ENCODE results near the gene SSPN.

SSPN gene

GRCh38 chr12:26214121-26214520 is 18.7 kb downstream of the SSPN start:
- TF ChIP-seq, protein P1, sequence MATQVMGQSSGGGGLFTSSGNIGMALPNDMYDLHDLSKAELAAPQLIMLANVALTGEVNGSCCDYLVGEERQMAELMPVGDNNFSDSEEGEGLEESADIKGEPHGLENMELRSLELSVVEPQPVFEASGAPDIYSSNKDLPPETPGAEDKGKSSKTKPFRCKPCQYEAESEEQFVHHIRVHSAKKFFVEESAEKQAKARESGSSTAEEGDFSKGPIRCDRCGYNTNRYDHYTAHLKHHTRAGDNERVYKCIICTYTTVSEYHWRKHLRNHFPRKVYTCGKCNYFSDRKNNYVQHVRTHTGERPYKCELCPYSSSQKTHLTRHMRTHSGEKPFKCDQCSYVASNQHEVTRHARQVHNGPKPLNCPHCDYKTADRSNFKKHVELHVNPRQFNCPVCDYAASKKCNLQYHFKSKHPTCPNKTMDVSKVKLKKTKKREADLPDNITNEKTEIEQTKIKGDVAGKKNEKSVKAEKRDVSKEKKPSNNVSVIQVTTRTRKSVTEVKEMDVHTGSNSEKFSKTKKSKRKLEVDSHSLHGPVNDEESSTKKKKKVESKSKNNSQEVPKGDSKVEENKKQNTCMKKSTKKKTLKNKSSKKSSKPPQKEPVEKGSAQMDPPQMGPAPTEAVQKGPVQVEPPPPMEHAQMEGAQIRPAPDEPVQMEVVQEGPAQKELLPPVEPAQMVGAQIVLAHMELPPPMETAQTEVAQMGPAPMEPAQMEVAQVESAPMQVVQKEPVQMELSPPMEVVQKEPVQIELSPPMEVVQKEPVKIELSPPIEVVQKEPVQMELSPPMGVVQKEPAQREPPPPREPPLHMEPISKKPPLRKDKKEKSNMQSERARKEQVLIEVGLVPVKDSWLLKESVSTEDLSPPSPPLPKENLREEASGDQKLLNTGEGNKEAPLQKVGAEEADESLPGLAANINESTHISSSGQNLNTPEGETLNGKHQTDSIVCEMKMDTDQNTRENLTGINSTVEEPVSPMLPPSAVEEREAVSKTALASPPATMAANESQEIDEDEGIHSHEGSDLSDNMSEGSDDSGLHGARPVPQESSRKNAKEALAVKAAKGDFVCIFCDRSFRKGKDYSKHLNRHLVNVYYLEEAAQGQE (IDR thresholded peaks at IDR 0.05; ENCODE audit: low read depth): no peak
- TF ChIP-seq TEAD4 (IDR thresholded peaks at IDR 0.05) (no peak), NFIC (IDR thresholded peaks at IDR 0.05) (no peak), YY1 (IDR thresholded peaks at IDR 0.05; ENCODE audit: low read depth) (no peak), EP300 (IDR thresholded peaks at IDR 0.05; ENCODE audit: borderline replicate concordance) (no peak), FOXM1 (IDR thresholded peaks at IDR 0.05; ENCODE audit: borderline replicate concordance, low read depth) (no peak), TCF12 (IDR thresholded peaks at IDR 0.05; ENCODE audit: low read depth) (no peak), CEBPB (IDR thresholded peaks at IDR 0.05) (no peak), TAF1 (IDR thresholded peaks at IDR 0.05; ENCODE audit: low read depth) (no peak), RAD21 (IDR thresholded peaks at IDR 0.05; ENCODE audit: low read depth) (no peak), CREB1 (IDR thresholded peaks at IDR 0.05; ENCODE audit: low read depth) (no peak), ZBTB7A (IDR thresholded peaks at IDR 0.05; ENCODE audit: low read depth) (no peak), EGR1 (IDR thresholded peaks at IDR 0.05) (no peak)
- TF ChIP-seq, protein P2, sequence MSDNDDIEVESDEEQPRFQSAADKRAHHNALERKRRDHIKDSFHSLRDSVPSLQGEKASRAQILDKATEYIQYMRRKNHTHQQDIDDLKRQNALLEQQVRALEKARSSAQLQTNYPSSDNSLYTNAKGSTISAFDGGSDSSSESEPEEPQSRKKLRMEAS (IDR thresholded peaks at IDR 0.05): no peak
- TF ChIP-seq, protein P3, sequence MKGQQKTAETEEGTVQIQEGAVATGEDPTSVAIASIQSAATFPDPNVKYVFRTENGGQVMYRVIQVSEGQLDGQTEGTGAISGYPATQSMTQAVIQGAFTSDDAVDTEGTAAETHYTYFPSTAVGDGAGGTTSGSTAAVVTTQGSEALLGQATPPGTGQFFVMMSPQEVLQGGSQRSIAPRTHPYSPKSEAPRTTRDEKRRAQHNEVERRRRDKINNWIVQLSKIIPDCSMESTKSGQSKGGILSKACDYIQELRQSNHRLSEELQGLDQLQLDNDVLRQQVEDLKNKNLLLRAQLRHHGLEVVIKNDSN (IDR thresholded peaks at IDR 0.05): no peak

GRCh38 chr12:26219736-26220135 is 24.4 kb downstream of the SSPN start:
- TF ChIP-seq, protein P2 (IDR thresholded peaks at IDR 0.05): no peak
- TF ChIP-seq CEBPB (IDR thresholded peaks at IDR 0.05) (no peak), YY1 (IDR thresholded peaks at IDR 0.05; ENCODE audit: low read depth) (no peak), EGR1 (IDR thresholded peaks at IDR 0.05) (no peak), CREB1 (IDR thresholded peaks at IDR 0.05; ENCODE audit: low read depth) (no peak), ZBTB7A (IDR thresholded peaks at IDR 0.05; ENCODE audit: low read depth) (no peak), FOXM1 (IDR thresholded peaks at IDR 0.05; ENCODE audit: borderline replicate concordance, low read depth) (no peak), NFIC (IDR thresholded peaks at IDR 0.05) (no peak)
- TF ChIP-seq, protein P3 (IDR thresholded peaks at IDR 0.05): no peak
- TF ChIP-seq, protein P1 (IDR thresholded peaks at IDR 0.05; ENCODE audit: low read depth): no peak

DNA sequence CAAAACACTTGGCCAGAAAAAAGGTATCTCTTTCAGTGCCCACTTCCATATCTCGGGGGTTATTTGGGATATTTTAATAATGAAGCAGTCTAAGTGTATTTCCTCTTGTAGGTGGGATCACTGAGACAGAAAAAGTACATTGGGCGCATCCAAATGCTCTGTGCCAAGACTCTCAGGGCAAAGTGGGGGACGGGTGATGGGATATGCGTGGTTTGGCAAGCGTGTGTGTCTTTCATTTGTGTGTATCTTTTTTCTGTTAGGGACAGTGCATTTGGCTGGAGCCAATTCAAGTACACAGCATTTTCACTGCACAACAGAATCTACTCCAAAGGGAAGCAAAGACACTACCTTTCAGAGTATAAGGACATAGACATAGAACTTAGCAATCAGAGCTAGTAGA is 29.3 kb downstream of the SSPN start:
- TF ChIP-seq, protein P2 (IDR thresholded peaks at IDR 0.05): no peak
- TF ChIP-seq, protein P3 (IDR thresholded peaks at IDR 0.05): no peak
- TF ChIP-seq FOXM1 (IDR thresholded peaks at IDR 0.05; ENCODE audit: borderline replicate concordance, low read depth) (no peak), CEBPB (IDR thresholded peaks at IDR 0.05) (no peak), EP300 (IDR thresholded peaks at IDR 0.05; ENCODE audit: borderline replicate concordance) (no peak), NFIC (IDR thresholded peaks at IDR 0.05) (no peak), TEAD4 (IDR thresholded peaks at IDR 0.05) (no peak), TCF12 (IDR thresholded peaks at IDR 0.05; ENCODE audit: low read depth) (no peak), EGR1 (IDR thresholded peaks at IDR 0.05) (no peak), ZBTB7A (IDR thresholded peaks at IDR 0.05; ENCODE audit: low read depth) (no peak), RAD21 (IDR thresholded peaks at IDR 0.05; ENCODE audit: low read depth) (no peak), TAF1 (IDR thresholded peaks at IDR 0.05; ENCODE audit: low read depth) (no peak), YY1 (IDR thresholded peaks at IDR 0.05; ENCODE audit: low read depth) (no peak), CREB1 (IDR thresholded peaks at IDR 0.05; ENCODE audit: low read depth) (no peak)
- TF ChIP-seq, protein P1 (IDR thresholded peaks at IDR 0.05; ENCODE audit: low read depth): no peak

DNA sequence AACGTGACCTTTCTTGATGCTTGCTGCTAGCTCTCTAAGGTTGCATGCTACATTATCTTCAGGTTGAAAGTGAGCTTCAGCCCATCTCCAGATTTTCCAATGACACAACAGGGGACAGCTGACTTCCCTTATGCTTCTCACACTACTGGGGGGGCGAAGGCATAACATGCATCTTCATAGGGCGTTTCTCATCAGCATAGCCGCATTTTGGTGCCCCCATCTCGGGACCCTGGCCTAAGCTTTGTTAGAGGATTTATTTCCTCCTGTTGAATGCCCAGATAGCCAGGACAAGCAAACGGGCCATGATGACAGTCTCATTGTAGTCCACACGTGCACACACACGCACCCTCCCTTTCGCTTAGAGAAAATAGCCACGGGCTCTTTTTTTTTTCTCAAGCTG is 30.7 kb downstream of the SSPN start:
- TF ChIP-seq CEBPB (IDR thresholded peaks at IDR 0.05): no peak
- no peak for TF ChIP-seq TEAD4 (IDR thresholded peaks at IDR 0.05)
- TF ChIP-seq, protein P2 (IDR thresholded peaks at IDR 0.05): no peak

All from Ishikawa (cell line).